ENCODE measurements around the gene FBXW4.

- TF ChIP-seq POLR2A (IDR thresholded peaks at IDR 0.05) (no peak), CTCF (IDR thresholded peaks at IDR 0.05) (no peak), EP300 (IDR thresholded peaks at IDR 0.05) (no peak)
Measured at GRCh38 chr10:101725296-101726114, 30.5 kb upstream of the FBXW4 start.
